Caco-2 (cell line): ENCODE measurements around the gene RAB35. TPM values are rescaled to one million over a fixed set of nuclear protein-coding genes. Genes with fewer than 3 reads are reported as not detected.

Source experiments
- BruUV-seq: library from RNA; stranded (reverse); fragments of 400-500 nt; replicated peaks from 2 replicates; lab custom pipeline; 2021; lab: Mats Ljungman, UMichigan
- CTCF ChIA-PET: fragments of 300-600 bp; sonication (Branson Sonifier 250); formaldehyde crosslinking; loops from one replicate; lab custom pipeline; 2022; ENCODE audit warnings: antibody characterized with exemption; lab: Charles Lee
- POLR2A ChIA-PET: fragments of 300-600 bp; sonication (Branson Sonifier 250); formaldehyde crosslinking; loops from one replicate; lab custom pipeline; 2022; ENCODE audit warnings: antibody characterized with exemption; lab: Charles Lee
- DNase-seq, 2 experiments: peaks; one replicate each; pipeline versions ENCODE4 v3.0.0 to v3.0.0-alpha.2; 2020 to 2022
- H3K27me3 ChIP-seq: replicated peaks from 2 replicates; pipeline ENCODE4 v1.6.0; 2011; ENCODE audit warnings: low read length; ENCODE audit not compliant: control insufficient read depth, insufficient read depth
- H3K36me3 ChIP-seq: 2 replicates; pipeline ENCODE4 v1.5.1; 2011; ENCODE audit warnings: low read length; ENCODE audit not compliant: control insufficient read depth, insufficient read depth
- H3K4me1 ChIP-seq: fragments of 250-450 bp; sonication (Bioruptor Pico); 2 replicates; pipeline ENCODE4 v1.5.1; 2020; ENCODE audit warnings: mild to moderate bottlenecking
- H3K4me3 ChIP-seq: 2 replicates; pipeline ENCODE4 v1.5.1; 2011; ENCODE audit warnings: low read depth, mild to moderate bottlenecking, control low read depth, low read length
- H3K9me3 ChIP-seq: fragments of 250-450 bp; sonication (Bioruptor Pico); 2 replicates; pipeline ENCODE4 v1.5.1; 2020; ENCODE audit warnings: mild to moderate bottlenecking, moderate library complexity
- H3K27ac Mint-ChIP-seq: one replicate; pipeline ENCODE4 v1.8.0; 2022; ENCODE audit warnings: mixed read lengths; ENCODE audit not compliant: unreplicated experiment
- H3K27me3 Mint-ChIP-seq: one replicate; pipeline ENCODE4 v1.8.0; 2022; ENCODE audit warnings: mixed read lengths; ENCODE audit not compliant: insufficient read depth, unreplicated experiment
- H3K36me3 Mint-ChIP-seq: one replicate; pipeline ENCODE4 v1.8.0; 2022; ENCODE audit warnings: mild to moderate bottlenecking, mixed read lengths; ENCODE audit not compliant: insufficient read depth, unreplicated experiment
- H3K4me1 Mint-ChIP-seq: one replicate; pipeline ENCODE4 v1.8.0; 2022; ENCODE audit warnings: low read depth, mixed read lengths; ENCODE audit not compliant: unreplicated experiment
- H3K4me3 Mint-ChIP-seq: one replicate; pipeline ENCODE4 v1.8.0; 2022; ENCODE audit warnings: mild to moderate bottlenecking, moderate library complexity, mixed read lengths; ENCODE audit not compliant: unreplicated experiment
- H3K9me3 Mint-ChIP-seq: one replicate; pipeline ENCODE4 v1.8.0; 2022; ENCODE audit warnings: mixed read lengths; ENCODE audit not compliant: unreplicated experiment
- CTCF ChIP-seq, 2 experiments: fragments of 200-600 bp in 1 of 2; IDR thresholded peaks; 1 replicate in 1 of 2; 2 replicates in 1 of 2; pipeline versions ENCODE4 v1.5.1 to v1.8.0; 2011 to 2022; ENCODE audit warnings: antibody characterized with exemption in 1 of 2, control low read depth in 1 of 2, inconsistent platforms in 1 of 2, low read depth in 1 of 2, low read length in 1 of 2, mild to moderate bottlenecking in 1 of 2, moderate library complexity in 1 of 2; ENCODE audit not compliant: insufficient read depth in 1 of 2, severe bottlenecking in 1 of 2, unreplicated experiment in 1 of 2
- intact Hi-C: fragments of 100-400 bp; cut with micrococcal nuclease; formaldehyde crosslinking; loops from one replicate; pipeline ENCODE4 v1.10.0; 2022; ENCODE audit not compliant: unreplicated experiment
- total RNA-seq: library from RNA; stranded (reverse); gene quantifications from 2 replicates; pipeline ENCODE4 v1.2.3, GENCODE V29; 2022

Gene RAB35
- total RNA-seq, 1 experiment from 2014 or later, result 72.0 TPM

GRCh38 chr12:120101617-120102016 is 14.9 kb downstream of the RAB35 start:
- no peak for DNase-seq
- Histone ChIP-seq H3K9me3 (no peaks in the 10 kb centered on the region), H3K4me1 (peaks cover 29% of the 10 kb centered on the region), H3K36me3 (peaks cover 7% of the 10 kb centered on the region), H3K27me3 (no peaks in the 10 kb centered on the region), H3K4me3 (no peak overlapping the region)
- no peaks in the 10 kb centered on the region for H3K9me3 Mint-ChIP-seq
- ChIA-PET CTCF (no interaction called here), POLR2A (no interaction called here)
- intact Hi-C loops, result no loop called here
- H3K4me3 Mint-ChIP-seq, result no peak overlapping the region
- no peaks in the 10 kb centered on the region for H3K27me3 Mint-ChIP-seq
- TF ChIP-seq CTCF (IDR thresholded peaks at IDR 0.05; ENCODE audit: insufficient read depth in 1 of 2, low read depth in 1 of 2, low read length in 1 of 2, severe bottlenecking in 1 of 2, unreplicated experiment in 1 of 2), result no peak
- H3K4me1 Mint-ChIP-seq, result peaks cover 21% of the 10 kb centered on the region
- H3K36me3 Mint-ChIP-seq, result peaks cover 81% of the 10 kb centered on the region
- BruUV-seq, result no TSS peak
- H3K27ac Mint-ChIP-seq, result peak overlapping the region; percentile 26

GRCh38 chr12:120101182-120101581 is 15.4 kb downstream of the RAB35 start:
- H3K9me3 Mint-ChIP-seq, result no peaks in the 10 kb centered on the region
- Histone ChIP-seq H3K36me3 (peaks cover 7% of the 10 kb centered on the region), H3K9me3 (no peaks in the 10 kb centered on the region), H3K4me3 (no peak overlapping the region), H3K27me3 (no peaks in the 10 kb centered on the region), H3K4me1 (peaks cover 28% of the 10 kb centered on the region)
- H3K4me1 Mint-ChIP-seq, result peaks cover 20% of the 10 kb centered on the region
- DNase-seq, result no peak
- BruUV-seq, result no TSS peak
- CTCF ChIA-PET, result no interaction called here
- H3K4me3 Mint-ChIP-seq, result no peak overlapping the region
- TF ChIP-seq CTCF (IDR thresholded peaks at IDR 0.05; ENCODE audit: insufficient read depth in 1 of 2, low read depth in 1 of 2, low read length in 1 of 2, severe bottlenecking in 1 of 2, unreplicated experiment in 1 of 2), result no peak
- intact Hi-C loops, result no loop called here
- peak overlapping the region; percentile 26 for H3K27ac Mint-ChIP-seq
- H3K36me3 Mint-ChIP-seq, result peaks cover 84% of the 10 kb centered on the region
- no peaks in the 10 kb centered on the region for H3K27me3 Mint-ChIP-seq
- POLR2A ChIA-PET, result no interaction called here

- H3K9me3 ChIP-seq, result no peaks in the 10 kb centered on the region
- BruUV-seq, result no TSS peak
- no peaks in the 10 kb centered on the region for H3K27me3 ChIP-seq
- no peak overlapping the region for H3K4me3 Mint-ChIP-seq
- H3K27me3 Mint-ChIP-seq, result no peaks in the 10 kb centered on the region
- H3K9me3 Mint-ChIP-seq, result no peaks in the 10 kb centered on the region
- no peak for DNase-seq
- H3K27ac Mint-ChIP-seq, result no peak overlapping the region
- TF ChIP-seq CTCF (IDR thresholded peaks at IDR 0.05; ENCODE audit: insufficient read depth in 1 of 2, low read depth in 1 of 2, low read length in 1 of 2, severe bottlenecking in 1 of 2, unreplicated experiment in 1 of 2), result no peak
- peaks cover 84% of the 10 kb centered on the region for H3K36me3 Mint-ChIP-seq
- H3K36me3 ChIP-seq, result peaks cover 7% of the 10 kb centered on the region
- H3K4me1 ChIP-seq, result peaks cover 22% of the 10 kb centered on the region
- H3K4me1 Mint-ChIP-seq, result peaks cover 14% of the 10 kb centered on the region
- POLR2A ChIA-PET, result no interaction called here
- CTCF ChIA-PET, result no interaction called here
- no peak overlapping the region for H3K4me3 ChIP-seq
- intact Hi-C loops, result no loop called here
Measured at GRCh38 chr12:120100630-120101029, 15.9 kb downstream of the RAB35 start.
